ENCODE results near the gene ZNF135.

Gene ZNF135

DNA sequence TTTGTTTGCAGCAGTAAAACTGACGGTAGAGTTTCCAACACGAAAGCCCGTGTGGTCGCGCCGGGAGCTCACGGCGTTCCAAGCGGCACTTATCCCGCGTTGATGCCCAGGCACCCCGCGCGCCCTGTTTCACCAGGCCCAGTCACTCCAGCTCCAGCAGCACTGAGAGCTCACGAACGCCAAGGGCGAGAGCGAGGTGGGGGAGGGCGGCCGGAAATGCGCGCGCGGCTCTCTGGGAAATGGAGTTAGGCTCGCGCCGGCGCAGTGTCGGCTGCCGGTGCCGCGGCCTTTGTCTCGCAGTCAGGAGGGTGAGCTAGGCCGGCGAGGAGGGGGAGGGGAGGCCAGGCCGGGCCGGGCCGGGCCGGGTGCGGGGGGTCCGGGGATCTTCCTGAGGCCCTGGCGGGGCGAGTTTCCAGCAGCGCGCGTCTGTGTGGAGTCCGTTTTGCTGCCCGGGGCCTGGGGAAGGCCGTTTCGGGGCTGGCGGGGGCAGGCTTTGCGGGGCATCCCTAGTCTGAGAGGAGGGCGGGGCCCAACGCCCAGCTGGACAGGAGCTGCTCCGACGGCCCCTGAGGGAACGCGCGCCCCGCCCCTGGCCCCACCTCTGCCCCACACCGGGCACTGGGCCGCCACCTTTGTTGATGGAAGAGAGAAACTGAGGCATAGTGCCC, at the start of gene ZNF135:
Gene ZNF135 (plus strand): TSS at position 280 of the 668 bp plus-strand sequence. CDS start 721 bp downstream, outside the sequence.
- in situ Hi-C loops (cut with MboI; ENCODE audit: low sequenced_read_pairs): no loop called here

DNA sequence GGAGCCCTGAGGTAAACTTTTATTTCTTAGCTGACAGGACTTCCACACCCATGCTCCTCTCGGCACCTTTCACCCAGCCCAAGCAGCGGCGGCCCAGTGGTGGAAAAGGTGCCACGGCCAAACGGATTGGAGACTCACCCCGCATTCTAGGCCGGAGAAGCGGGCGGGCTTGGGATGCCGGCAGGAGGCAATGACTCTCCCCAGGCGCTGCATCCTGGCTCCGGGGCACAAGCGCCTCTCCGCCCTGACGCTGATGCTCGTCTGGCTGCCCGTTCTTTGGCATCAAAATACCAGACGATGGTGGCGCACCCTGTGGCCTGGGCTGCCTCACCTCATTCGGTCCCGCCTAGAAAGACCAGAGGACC, 49.8 kb upstream of the ZNF135 start:
- in situ Hi-C loops (cut with MboI; ENCODE audit: low sequenced_read_pairs): no loop called here

GRCh38 chr19:58009666-58010301, 49.3 kb upstream of the ZNF135 start:
- in situ Hi-C loops (cut with MboI; ENCODE audit: low sequenced_read_pairs): no loop called here

DNA sequence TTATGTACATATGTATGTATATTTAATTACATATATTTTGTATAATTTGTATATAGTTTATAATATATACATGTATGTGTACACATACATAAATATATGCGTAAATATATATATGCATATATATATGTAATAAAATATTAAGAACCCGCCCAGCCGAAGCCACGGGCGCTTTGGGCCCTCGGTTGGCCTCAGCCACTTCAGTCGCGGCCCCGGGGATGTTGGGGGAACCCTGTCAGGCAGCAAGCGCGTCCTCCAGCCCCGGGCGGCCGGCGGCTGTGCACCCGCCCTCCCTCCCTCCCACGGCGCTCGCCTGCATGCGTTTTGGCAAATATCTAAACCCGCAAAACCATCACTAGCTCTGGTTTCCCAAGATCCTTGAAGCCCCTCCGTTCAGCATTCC, 48.6 kb upstream of the ZNF135 start:
- in situ Hi-C loops (cut with MboI; ENCODE audit: low sequenced_read_pairs): no loop called here

DNA sequence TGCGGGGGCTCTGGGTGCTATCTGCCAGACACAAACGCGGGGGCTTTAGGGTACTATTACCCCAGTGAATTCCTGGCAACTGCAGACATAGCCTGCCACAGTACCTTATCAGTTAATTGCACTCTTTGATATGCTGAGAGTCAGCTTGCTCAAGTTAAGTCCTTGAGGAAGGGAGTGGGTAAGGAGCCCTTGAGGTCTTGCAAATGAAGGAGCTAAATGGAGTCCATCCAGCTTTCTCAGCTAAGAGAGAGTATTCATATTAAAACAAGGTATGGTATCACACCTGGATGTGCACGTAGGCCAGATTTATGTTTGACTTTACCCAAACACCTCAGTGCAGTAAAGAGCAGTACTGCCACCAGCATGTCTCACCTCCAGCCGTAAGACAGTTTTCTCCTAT, 44.9 kb upstream of the ZNF135 start:
- in situ Hi-C loops (cut with MboI; ENCODE audit: low sequenced_read_pairs): no loop called here

DNA sequence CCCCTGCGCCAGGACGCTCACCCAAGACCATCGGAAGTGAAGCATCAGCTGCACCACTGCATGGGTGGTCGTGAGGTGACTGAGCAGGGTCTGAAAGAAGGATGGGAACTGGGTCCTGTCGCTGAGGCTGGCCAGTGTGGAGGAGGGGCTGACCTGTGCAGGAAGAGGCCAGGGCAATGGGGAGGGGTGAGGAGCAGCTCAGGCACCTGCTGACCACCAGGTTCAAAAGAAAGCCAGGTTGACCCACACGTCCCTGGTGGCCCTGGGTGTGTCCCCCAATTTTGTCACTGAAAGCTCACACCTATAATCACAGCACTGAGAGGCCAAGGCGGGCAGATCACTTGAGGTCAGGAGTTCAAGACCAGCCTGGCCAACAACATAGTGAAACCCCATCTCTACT, 39.0 kb upstream of the ZNF135 start:
- in situ Hi-C loops (cut with MboI; ENCODE audit: low sequenced_read_pairs): no loop called here

GRCh38 chr19:58021541-58022282, 37.4 kb upstream of the ZNF135 start:
- in situ Hi-C loops (cut with MboI; ENCODE audit: low sequenced_read_pairs): no loop called here

DNA sequence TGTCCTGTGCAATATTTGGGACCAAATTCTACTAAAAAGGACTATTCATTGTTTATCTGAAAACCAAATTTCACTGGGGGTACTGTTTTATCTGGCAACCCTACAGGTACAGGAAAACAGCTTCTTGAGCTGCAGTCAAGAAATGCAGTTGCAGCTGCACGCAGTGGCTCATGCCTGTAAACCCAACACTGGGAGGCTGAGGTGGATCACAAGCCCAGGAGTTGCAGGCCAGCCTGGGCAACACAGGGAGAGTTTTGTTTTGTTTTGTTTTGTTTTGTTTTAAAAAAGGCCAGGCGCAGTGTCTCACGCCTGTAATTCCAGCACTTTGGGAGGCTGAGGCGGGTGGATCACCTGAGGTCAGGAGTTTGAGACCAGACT, 36.8 kb upstream of the ZNF135 start:
- in situ Hi-C loops (cut with MboI; ENCODE audit: low sequenced_read_pairs): no loop called here

GRCh38 chr19:58024661-58025060, 34.4 kb upstream of the ZNF135 start:
- in situ Hi-C loops (cut with MboI; ENCODE audit: low sequenced_read_pairs): no loop called here

DNA sequence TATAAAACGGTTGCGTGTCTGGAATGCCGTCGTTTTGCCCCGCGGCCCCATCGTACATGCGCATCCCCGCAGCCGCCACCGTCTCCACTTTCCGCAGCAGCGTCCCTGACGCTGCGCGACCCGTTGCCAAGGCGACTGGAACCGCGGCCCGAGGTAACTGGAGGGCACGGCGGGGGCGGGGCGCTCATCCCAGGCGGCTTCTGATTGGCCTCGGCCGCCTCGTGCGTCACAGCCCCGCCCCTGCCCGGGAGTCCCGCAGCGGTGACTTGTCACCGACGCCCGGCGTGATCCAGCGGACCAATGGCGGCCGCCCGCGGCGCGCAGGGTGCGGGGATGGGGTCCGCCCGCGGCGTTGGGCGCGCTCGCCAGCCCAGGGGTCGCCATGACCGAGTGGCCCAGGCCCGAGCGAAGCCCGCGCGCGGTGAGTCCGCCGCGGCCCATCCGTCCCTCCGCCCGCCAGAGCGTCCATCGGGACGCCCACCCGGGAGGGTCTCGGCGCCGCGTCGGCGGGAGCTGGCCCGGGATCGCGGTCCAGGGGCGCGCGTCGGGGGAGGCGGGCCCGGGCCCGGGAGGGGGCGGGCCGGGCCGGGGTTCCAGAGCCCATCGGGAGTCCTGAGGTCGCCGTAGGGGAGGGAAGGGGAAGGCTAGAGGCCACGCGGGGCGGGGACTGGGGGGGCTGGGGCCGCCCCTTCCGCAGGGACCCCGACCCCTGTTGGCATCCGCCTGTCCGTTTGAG, 25.2 kb upstream of the ZNF135 start, which contains the start of gene ZSCAN1:
Gene ZSCAN1 (plus strand): TSS at position 285 of the 736 bp plus-strand sequence. CDS start 3,812 bp downstream, outside the sequence.
- in situ Hi-C loops (cut with MboI; ENCODE audit: low sequenced_read_pairs): no loop called here

DNA sequence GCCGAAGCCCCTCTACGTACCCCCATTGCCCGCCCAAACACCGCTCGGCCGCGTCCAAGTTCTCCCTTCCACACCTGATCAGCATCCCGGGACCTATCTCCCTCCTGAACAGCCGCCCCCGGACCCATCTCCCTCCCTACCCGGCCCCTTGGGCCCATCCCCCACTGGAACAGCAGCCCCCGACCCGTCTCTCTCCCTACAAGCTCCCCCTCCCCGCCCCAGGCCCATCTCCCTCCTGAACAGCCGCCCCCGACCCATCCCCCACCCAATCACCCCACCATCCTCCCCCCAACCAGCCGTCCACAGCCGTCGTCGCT, 24.6 kb upstream of the ZNF135 start:
- in situ Hi-C loops (cut with MboI; ENCODE audit: low sequenced_read_pairs): no loop called here

DNA sequence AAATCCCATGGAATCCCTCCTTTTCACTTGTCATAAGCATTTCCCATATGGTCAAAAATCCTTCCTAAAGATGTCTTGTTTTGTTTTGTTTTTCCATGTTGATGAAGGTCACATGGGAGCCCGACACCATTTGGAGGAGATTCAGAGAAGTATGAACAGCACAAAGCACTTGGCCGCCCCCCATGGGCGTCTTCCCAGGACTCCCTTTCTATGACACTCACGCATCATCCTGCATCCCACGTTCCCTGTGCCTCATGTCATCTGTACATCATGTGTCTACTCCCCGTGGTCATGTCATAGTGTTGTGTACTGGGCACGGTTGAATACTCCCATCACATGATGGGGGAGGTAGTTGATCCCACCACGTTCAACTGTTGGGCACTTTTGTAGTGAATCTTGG, 23.2 kb upstream of the ZNF135 start:
- in situ Hi-C loops (cut with MboI; ENCODE audit: low sequenced_read_pairs): no loop called here

DNA sequence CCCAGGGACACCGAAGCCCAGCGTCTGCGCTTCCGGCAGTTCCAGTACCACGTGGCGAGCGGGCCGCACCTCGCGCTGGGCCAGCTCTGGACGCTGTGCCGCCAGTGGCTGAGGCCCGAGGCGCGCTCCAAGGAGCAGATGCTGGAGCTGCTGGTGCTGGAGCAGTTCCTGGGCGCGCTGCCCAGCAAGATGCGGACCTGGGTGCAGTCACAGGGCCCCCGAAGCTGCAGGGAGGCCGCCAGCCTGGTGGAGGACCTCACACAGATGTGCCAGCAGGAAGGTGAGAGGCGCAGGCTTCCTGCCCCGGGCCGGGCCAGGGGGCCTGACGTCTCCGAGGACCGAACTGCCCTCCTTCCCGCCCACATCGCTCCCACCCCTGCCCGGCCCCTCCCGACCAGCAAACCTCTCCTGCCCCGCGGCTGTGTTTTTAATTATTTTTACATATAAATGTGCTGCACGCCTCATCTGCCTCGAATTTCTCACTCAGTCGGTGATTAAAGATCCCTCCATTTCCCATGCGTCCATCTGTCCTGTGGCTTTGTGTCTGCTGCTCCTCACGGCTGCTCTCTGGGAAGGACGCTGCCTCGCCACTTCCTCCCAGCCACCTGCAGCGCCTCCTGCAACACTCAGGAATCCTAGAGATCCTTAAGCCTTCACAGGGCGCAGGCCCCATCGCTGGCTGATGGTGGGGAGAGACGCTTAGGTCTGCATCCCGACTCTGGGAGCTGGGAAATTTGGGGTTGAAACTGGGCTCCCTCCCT, 21.0 kb upstream of the ZNF135 start:
- in situ Hi-C loops (cut with MboI; ENCODE audit: low sequenced_read_pairs): no loop called here

DNA sequence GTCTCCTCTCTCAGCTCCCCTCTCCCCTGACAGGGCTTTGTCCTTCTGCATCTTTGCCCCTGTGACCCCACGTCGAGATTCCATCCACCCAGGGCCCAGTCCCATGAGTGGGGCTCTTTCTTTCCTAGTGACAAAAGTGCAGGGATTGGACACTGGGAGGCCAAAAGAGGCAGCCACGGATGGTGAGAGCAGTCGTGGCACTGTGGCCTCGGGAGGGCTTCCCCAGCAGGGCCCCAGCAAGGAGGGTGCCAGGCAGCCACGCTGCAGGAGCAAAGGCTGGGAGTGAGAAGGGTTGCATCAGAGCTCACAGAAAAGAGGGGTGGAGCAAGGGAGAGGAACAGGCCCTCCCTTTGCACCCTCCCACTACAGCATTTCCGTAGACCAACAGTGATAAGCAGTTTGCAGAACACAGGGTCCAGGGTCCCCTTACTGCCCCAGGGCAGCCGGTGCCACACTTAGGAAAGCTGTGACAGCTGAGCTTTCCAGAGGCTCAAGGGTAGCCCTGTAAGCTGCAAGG, 20.3 kb upstream of the ZNF135 start:
- in situ Hi-C loops (cut with MboI; ENCODE audit: low sequenced_read_pairs): no loop called here

DNA sequence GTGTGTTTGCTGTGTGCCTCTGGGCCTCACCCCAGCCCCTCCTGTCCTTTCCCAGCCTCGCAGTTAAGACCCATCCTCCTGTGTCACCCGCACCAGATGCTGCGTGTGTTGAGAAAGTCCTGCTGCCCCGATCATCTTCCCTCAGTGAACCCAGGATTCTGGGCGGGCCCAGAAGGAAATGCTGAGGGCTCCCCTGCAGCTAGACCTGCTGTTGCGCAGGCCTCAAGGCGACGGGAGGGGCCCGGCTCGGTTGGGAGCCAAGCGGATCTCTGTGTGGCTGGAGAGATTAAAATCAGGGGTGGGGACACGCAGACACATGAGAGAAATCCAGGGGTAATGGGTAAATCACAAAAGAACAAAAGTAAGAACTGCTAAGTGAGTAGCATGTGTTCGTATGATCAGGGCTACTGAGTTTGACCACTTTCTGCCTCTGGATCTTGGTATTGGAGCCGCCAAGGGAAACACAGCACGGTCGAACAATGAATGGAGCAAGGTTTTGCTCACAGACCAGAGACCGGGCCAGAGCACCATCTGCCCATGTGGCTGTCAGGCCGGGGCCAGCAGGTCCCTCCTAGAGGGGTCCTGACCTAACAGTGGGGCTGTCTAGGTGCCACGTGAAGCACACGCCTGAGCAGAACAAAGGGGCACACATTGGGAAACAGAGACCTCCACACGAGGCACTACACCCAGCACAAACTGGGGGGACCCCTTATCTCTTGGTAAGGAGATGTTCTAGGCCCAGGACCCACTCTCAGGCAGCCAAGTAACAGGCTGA, 18.1 kb upstream of the ZNF135 start:
- in situ Hi-C loops (cut with MboI; ENCODE audit: low sequenced_read_pairs): no loop called here

DNA sequence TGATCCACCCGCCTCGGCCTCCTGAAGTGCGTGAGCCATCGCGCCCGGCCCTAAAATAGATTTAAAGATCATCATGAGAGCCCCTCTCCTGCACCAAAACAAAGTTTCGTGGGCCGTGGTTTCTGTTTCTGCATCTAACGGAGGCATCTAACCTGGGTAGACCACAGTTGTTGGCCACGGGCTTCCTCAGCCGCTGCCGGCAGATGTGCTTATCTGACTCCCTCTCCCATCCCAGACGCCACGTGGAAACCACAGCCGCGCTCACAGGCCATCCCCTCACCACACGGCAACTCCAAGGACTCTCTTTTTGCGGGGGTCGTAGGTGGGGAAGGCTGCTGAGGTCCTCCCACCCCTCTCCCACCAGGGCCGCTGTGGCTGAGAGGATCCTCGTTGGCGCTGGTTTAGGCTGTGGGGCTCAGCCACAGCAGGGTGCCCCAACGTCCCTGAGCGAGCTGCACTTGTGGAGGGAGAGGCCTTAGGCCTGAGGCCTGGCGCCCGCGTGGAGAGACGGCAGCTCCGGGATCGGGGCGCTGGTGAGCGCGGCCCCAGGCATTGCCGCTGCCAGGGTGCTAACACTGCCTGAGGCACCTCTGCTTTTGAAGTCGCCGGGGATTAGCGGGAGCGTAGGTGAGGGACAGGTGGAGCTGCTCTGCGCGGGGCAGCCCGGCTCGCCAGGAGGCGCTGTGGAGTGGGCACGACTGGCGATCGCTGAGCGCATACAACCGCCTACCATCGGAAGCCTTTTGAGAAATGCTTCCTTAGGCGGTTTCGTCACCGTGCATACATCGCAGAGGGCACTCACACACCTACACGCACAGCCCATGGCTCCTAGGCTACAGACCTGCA, 16.4 kb upstream of the ZNF135 start:
- in situ Hi-C loops (cut with MboI; ENCODE audit: low sequenced_read_pairs): no loop called here

DNA sequence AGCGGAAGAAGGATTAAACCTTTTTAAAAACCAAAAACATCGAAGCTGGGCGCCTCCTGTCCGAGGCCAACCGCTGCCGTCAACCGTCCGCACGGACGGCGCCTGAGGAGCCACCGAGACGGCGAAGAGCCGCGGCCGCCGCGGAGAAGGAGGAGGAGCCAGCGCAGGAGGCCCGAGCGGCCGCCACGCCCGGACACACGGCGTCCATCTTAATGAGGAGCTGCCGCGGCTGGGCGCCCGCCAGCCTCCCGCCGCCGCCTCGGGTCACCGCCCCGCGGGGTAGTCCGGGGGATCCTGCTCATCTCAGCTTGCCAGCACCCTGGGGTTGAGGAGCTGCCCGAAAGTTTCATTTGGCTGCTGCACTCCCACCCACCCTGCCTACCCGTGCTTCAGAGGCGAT, 14.7 kb upstream of the ZNF135 start:
- in situ Hi-C loops (cut with MboI; ENCODE audit: low sequenced_read_pairs): no loop called here

DNA sequence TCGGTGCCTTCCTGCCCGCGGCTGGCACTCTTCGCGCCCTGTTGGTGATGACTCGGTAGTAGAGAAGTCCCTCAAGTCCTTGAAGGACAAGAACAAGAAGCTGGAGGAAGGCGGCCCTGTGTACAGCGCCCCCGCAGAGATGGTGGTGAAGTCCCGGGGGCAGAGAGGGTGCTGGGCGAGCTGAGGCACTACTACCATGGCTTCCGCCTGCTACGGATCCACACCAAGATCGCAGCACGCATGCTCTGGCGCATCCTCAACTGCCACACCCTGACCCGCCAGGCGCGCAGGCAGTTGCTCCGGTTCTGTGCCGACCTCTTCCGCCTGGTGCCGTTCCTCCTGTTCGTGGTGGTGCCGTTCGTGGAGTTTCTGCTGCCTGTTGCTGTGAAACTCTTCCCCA, 14.2 kb upstream of the ZNF135 start:
- in situ Hi-C loops (cut with MboI; ENCODE audit: low sequenced_read_pairs): no loop called here
